SK-N-SH (cell line): ENCODE data around the gene FCRLB.

Experiments used
- JUND ChIP-seq: IDR thresholded peaks from 2 replicates; pipeline ENCODE4 v1.4.0; 2012
- TF ChIP-seq, protein P1 (sequence below): fragments of 200-600 bp; sonication (generic); IDR thresholded peaks from 2 replicates; pipeline ENCODE4 v1.6.1; 2017; ENCODE audit warnings: antibody characterized with exemption, mild to moderate bottlenecking, moderate library complexity

DNA sequence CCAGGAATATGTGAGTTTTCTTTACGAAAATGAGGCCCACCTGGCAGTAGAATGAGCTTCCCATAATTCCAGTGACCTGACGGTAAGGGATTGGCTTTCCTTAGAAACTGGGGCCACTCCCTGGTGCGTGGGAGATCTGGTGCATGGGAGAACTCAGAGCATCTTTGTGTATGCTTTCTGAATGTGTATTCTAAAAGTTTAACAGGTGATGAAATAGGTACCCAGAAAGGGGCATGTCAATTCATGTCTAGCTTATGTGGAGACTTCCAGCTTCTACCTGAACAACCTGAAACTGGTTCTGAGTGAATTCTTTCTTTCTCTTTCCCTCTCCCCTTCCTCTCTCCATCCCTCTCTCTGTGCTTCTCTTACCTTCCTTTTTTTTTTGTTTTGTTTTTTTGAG is 29.5 kb upstream of the FCRLB start:
- TF ChIP-seq, protein P1, sequence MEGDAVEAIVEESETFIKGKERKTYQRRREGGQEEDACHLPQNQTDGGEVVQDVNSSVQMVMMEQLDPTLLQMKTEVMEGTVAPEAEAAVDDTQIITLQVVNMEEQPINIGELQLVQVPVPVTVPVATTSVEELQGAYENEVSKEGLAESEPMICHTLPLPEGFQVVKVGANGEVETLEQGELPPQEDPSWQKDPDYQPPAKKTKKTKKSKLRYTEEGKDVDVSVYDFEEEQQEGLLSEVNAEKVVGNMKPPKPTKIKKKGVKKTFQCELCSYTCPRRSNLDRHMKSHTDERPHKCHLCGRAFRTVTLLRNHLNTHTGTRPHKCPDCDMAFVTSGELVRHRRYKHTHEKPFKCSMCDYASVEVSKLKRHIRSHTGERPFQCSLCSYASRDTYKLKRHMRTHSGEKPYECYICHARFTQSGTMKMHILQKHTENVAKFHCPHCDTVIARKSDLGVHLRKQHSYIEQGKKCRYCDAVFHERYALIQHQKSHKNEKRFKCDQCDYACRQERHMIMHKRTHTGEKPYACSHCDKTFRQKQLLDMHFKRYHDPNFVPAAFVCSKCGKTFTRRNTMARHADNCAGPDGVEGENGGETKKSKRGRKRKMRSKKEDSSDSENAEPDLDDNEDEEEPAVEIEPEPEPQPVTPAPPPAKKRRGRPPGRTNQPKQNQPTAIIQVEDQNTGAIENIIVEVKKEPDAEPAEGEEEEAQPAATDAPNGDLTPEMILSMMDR, result no peak
- TF ChIP-seq JUND, result no peak
